Measurements from ENCODE around the gene C19orf38. TPM values are rescaled to one million over a fixed set of nuclear protein-coding genes. Genes with fewer than 3 reads are reported as not detected.

The C19orf38 gene
- total and polyA plus RNA-seq, 9 of the 15 experiments (the other 6 are each of a cell fraction or from before 2014, with no cell fraction given) = 0.14 to 0.18 TPM; not detected in 7

- TF ChIP-seq CLOCK (CRISPR knock-in tag; IDR thresholded peaks at IDR 0.05; ENCODE audit: borderline replicate concordance) (no peak), BRD9 (IDR thresholded peaks at IDR 0.05; ENCODE audit: low read depth, partially characterized antibody) (no peak), SMARCB1 (IDR thresholded peaks at IDR 0.05; ENCODE audit: insufficient read length, low read depth) (no peak), TAF1 (IDR thresholded peaks at IDR 0.05; ENCODE audit: control insufficient read depth, extremely low read depth, insufficient read depth, low read length, severe bottlenecking) (peak; percentile 23), ZSCAN32 (CRISPR knock-in tag; IDR thresholded peaks at IDR 0.05) (0 out of 2 replicates have a peak, but pooled peaks have one; percentile 0), UBTF (IDR thresholded peaks at IDR 0.05; ENCODE audit: borderline replicate concordance in 1 of 2, low read depth in 2 of 2, low read length in 2 of 2) (no peak), ZNF655 (CRISPR knock-in tag; IDR thresholded peaks at IDR 0.05) (no peak), SRSF1 (IDR thresholded peaks at IDR 0.05; ENCODE audit: low read depth, low read length) (no peak), DPF2 (IDR thresholded peaks at IDR 0.05) (peak; percentile 13; the same call in 1 of the 2 replicates), MBD1 (CRISPR knock-in tag; IDR thresholded peaks at IDR 0.05) (peak; percentile 99)
Observed at GRCh38 chr19:10836479-10837330, 11.5 kb upstream of the C19orf38 start (continued).

All from K562 (cell line).